Fibroblast of lung (primary cell): ENCODE data around the gene CLDN3.

Source experiments
- CTCF ChIP-seq, 2 donors: IDR thresholded peaks in 1 of 2; conservative IDR thresholded peaks in 1 of 2; 1 replicate in 1 of 2; 2 replicates in 1 of 2; pipeline ENCODE4 v1.5.1; 2011 to 2012; ENCODE audit warnings: low read length in 2 of 2, control low read depth in 1 of 2, inconsistent platforms in 1 of 2, low read depth in 1 of 2, mild to moderate bottlenecking in 1 of 2
- EZH2 ChIP-seq: IDR thresholded peaks from 2 replicates; pipeline ENCODE4 v1.5.1; 2012; ENCODE audit warnings: low read length, control low read depth, mild to moderate bottlenecking; ENCODE audit errors: missing control alignments

- no peak for TF ChIP-seq CTCF (conservative IDR thresholded peaks at IDR 0.05 in 1 of 2, IDR thresholded peaks at IDR 0.05 in 1 of 2; ENCODE audit: low read depth in 1 of 2, low read length in 2 of 2)
- TF ChIP-seq EZH2, result no peak
Observed at GRCh38 chr7:73737491-73738219, 32.4 kb downstream of the CLDN3 start.
